ENCODE measurements around the gene PATE1.

- TF ChIP-seq, protein P1, sequence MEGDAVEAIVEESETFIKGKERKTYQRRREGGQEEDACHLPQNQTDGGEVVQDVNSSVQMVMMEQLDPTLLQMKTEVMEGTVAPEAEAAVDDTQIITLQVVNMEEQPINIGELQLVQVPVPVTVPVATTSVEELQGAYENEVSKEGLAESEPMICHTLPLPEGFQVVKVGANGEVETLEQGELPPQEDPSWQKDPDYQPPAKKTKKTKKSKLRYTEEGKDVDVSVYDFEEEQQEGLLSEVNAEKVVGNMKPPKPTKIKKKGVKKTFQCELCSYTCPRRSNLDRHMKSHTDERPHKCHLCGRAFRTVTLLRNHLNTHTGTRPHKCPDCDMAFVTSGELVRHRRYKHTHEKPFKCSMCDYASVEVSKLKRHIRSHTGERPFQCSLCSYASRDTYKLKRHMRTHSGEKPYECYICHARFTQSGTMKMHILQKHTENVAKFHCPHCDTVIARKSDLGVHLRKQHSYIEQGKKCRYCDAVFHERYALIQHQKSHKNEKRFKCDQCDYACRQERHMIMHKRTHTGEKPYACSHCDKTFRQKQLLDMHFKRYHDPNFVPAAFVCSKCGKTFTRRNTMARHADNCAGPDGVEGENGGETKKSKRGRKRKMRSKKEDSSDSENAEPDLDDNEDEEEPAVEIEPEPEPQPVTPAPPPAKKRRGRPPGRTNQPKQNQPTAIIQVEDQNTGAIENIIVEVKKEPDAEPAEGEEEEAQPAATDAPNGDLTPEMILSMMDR (conservative IDR thresholded peaks at IDR 0.05), result peak; percentile 34
- no peak for TF ChIP-seq ZFX (IDR thresholded peaks at IDR 0.05)
These were observed 22.0 kb upstream of the PATE1 start for GRCh38 chr11:125724125-125724524.

All from C4-2B (cell line).